RWPE1 (cell line): ENCODE results near the gene USP6NL.

Experiments used
- CTCF ChIA-PET: fragments of 350-600 bp; sonication (Branson Sonifier 250); formaldehyde crosslinking; extraction: SDS; loops from one replicate; lab custom pipeline; 2021; lab: Yijun Ruan, JAX
- POLR2A ChIA-PET: fragments of 400-600 bp; formaldehyde crosslinking; extraction: SDS; loops from one replicate; lab custom pipeline; 2020; ENCODE audit warnings: antibody characterized with exemption; ENCODE audit not compliant: low non-redundant PET; lab: Yijun Ruan, JAX
- DNase-seq: peaks from one replicate; pipeline ENCODE4 v3.0.0; 2012; ENCODE audit warnings: low spot score
- H3K27ac ChIP-seq: fragments of 450-650 bp; 2 replicates; pipeline ENCODE4 v1.5.1; 2017
- CTCF ChIP-seq: fragments of 450-650 bp; conservative IDR thresholded peaks from 2 replicates; pipeline ENCODE4 v1.5.1; 2017; ENCODE audit warnings: low read depth, mild to moderate bottlenecking

Gene USP6NL

GRCh38 chr10:11602919-11603523 is 8.4 kb downstream of the USP6NL start:
- ChIA-PET CTCF (no interaction called here), POLR2A (no interaction called here)
- DNase-seq: no peak
- H3K27ac ChIP-seq: no peak overlapping the region
- TF ChIP-seq CTCF: no peak

GRCh38 chr10:11602358-11602757 is 9.1 kb downstream of the USP6NL start:
- H3K27ac ChIP-seq: no peak overlapping the region
- ChIA-PET CTCF (no interaction called here), POLR2A (no interaction called here)
- no peak for TF ChIP-seq CTCF
- no peak for DNase-seq

GRCh38 chr10:11601670-11602069 is 9.8 kb downstream of the USP6NL start:
- ChIA-PET CTCF (interaction anchor here (0.6 kb wide), 1 partner anchor 388 kb away, joined by 7 read pairs; no protein-coding TSS in a partner anchor), POLR2A (no interaction called here)
- no peak for TF ChIP-seq CTCF
- no peak overlapping the region for H3K27ac ChIP-seq
- no peak for DNase-seq

GRCh38 chr10:11600280-11600679 is 11.2 kb downstream of the USP6NL start:
- no peak overlapping the region for H3K27ac ChIP-seq
- no peak for TF ChIP-seq CTCF
- CTCF ChIA-PET: no interaction called here
- DNase-seq: no peak
- POLR2A ChIA-PET: no interaction called here

- ChIA-PET POLR2A (no interaction called here), CTCF (no interaction called here)
- H3K27ac ChIP-seq: no peak overlapping the region
- TF ChIP-seq CTCF: no peak
- DNase-seq: no peak
Measured at GRCh38 chr10:11598712-11599397, 12.6 kb downstream of the USP6NL start.

GRCh38 chr10:11597470-11597869 is 14.0 kb downstream of the USP6NL start:
- POLR2A ChIA-PET: no interaction called here
- no peak overlapping the region for H3K27ac ChIP-seq
- CTCF ChIA-PET: no interaction called here
- TF ChIP-seq CTCF: no peak
- DNase-seq: no peak
